ENCODE results near the gene TCEA3.

The TCEA3 gene

DNA sequence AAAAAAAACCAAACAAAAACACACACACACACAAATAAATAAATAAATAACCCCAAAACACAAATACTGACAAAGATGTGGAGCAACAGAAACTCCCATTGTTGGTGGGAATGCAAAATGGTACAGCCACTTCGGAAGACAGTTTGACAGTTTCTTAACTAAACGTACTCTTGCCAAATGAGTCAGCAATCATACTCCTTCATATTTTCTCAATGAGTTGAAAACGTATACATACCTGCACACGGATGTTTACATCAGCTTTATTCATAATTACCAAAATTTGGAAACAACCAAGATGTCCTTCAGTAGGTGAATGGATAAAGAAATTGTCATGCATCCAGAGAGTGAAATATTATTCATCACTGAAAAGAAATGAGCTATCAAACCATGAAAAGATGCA is 36.0 kb upstream of the TCEA3 start:
- no peak overlapping the region for H2AFZ ChIP-seq (ENCODE audit: low read length)
- H4K20me1 ChIP-seq (ENCODE audit: insufficient read depth, low read length), result no peaks in the 10 kb centered on the region
- no peak overlapping the region for H3K27ac ChIP-seq (ENCODE audit: low read length)
- no peaks in the 10 kb centered on the region; the same call in 1 of the 2 replicates for H3K27me3 ChIP-seq (replicated peaks; ENCODE audit: insufficient read depth, low read length)
- DNase-seq, result no peak
- no peaks in the 10 kb centered on the region for H3K9me3 ChIP-seq (replicated peaks; ENCODE audit: insufficient read depth, low read length)
- H3K4me2 ChIP-seq (ENCODE audit: low read depth, low read length), result no peak overlapping the region
- TF ChIP-seq, protein P1, sequence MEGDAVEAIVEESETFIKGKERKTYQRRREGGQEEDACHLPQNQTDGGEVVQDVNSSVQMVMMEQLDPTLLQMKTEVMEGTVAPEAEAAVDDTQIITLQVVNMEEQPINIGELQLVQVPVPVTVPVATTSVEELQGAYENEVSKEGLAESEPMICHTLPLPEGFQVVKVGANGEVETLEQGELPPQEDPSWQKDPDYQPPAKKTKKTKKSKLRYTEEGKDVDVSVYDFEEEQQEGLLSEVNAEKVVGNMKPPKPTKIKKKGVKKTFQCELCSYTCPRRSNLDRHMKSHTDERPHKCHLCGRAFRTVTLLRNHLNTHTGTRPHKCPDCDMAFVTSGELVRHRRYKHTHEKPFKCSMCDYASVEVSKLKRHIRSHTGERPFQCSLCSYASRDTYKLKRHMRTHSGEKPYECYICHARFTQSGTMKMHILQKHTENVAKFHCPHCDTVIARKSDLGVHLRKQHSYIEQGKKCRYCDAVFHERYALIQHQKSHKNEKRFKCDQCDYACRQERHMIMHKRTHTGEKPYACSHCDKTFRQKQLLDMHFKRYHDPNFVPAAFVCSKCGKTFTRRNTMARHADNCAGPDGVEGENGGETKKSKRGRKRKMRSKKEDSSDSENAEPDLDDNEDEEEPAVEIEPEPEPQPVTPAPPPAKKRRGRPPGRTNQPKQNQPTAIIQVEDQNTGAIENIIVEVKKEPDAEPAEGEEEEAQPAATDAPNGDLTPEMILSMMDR (IDR thresholded peaks at IDR 0.05; ENCODE audit: low read length), result no peak
- no peak for TF ChIP-seq EZH2 (optimal IDR thresholded peaks at IDR 0.05; ENCODE audit: low read depth, low read length)
- no peak for TF ChIP-seq EZH2phosphoT487 (IDR thresholded peaks at IDR 0.05; ENCODE audit: low read length)
- no peaks in the 10 kb centered on the region for H3K36me3 ChIP-seq (replicated peaks; ENCODE audit: insufficient read depth, low read length)
- H3K4me1 ChIP-seq (ENCODE audit: low read length), result no peaks in the 10 kb centered on the region
- no peak overlapping the region for H3K9ac ChIP-seq (ENCODE audit: low read length)
- H3K4me3 ChIP-seq (ENCODE audit: low read length), result no peak overlapping the region
- no peaks in the 10 kb centered on the region for H3K9me2 ChIP-seq (replicated peaks; ENCODE audit: insufficient read depth, low read length)
- H3F3A ChIP-seq (ENCODE audit: insufficient read depth, low read length), result no peaks in the 10 kb centered on the region
- no peaks in the 10 kb centered on the region for H3K79me2 ChIP-seq (ENCODE audit: low read length)

DNA sequence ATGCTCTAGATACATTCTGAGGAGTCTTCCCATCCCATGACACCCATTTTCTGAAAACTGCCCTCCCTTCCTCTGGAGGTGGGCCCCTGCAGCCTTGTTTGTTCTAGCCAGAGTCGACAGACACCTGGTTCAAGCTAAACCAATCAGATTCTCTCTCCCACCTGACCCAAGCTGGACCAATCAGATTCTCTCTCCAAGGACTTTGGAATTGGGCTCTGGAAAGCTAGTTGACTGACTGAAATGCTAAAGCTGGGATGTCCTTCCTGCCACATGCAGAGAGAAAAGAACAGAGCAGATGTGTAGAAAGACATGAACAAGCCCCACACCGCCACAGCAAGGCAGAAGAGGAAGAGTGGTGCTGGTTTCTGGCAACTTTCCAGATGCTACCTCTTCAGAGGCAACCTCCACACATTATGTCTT is 34.8 kb upstream of the TCEA3 start:
- H3K9me2 ChIP-seq (replicated peaks; ENCODE audit: insufficient read depth, low read length), result no peaks in the 10 kb centered on the region
- no peak overlapping the region for H3K27ac ChIP-seq (ENCODE audit: low read length)
- no peak overlapping the region for H3K4me2 ChIP-seq (ENCODE audit: low read depth, low read length)
- TF ChIP-seq EZH2phosphoT487 (IDR thresholded peaks at IDR 0.05; ENCODE audit: low read length) (no peak), EZH2 (optimal IDR thresholded peaks at IDR 0.05; ENCODE audit: low read depth, low read length) (no peak)
- TF ChIP-seq, protein P1 (IDR thresholded peaks at IDR 0.05; ENCODE audit: low read length), result no peak
- no peak overlapping the region for H3K4me3 ChIP-seq (ENCODE audit: low read length)
- no peak for DNase-seq
- no peaks in the 10 kb centered on the region for H4K20me1 ChIP-seq (ENCODE audit: insufficient read depth, low read length)
- H2AFZ ChIP-seq (ENCODE audit: low read length), result no peak overlapping the region
- no peak overlapping the region for H3K9ac ChIP-seq (ENCODE audit: low read length)
- H3K79me2 ChIP-seq (ENCODE audit: low read length), result no peaks in the 10 kb centered on the region
- H3K36me3 ChIP-seq (replicated peaks; ENCODE audit: insufficient read depth, low read length), result no peaks in the 10 kb centered on the region
- H3K9me3 ChIP-seq (replicated peaks; ENCODE audit: insufficient read depth, low read length), result no peaks in the 10 kb centered on the region
- no peaks in the 10 kb centered on the region; the same call in 1 of the 2 replicates for H3K27me3 ChIP-seq (replicated peaks; ENCODE audit: insufficient read depth, low read length)
- H3F3A ChIP-seq (ENCODE audit: insufficient read depth, low read length), result no peaks in the 10 kb centered on the region
- H3K4me1 ChIP-seq (ENCODE audit: low read length), result no peaks in the 10 kb centered on the region

DNA sequence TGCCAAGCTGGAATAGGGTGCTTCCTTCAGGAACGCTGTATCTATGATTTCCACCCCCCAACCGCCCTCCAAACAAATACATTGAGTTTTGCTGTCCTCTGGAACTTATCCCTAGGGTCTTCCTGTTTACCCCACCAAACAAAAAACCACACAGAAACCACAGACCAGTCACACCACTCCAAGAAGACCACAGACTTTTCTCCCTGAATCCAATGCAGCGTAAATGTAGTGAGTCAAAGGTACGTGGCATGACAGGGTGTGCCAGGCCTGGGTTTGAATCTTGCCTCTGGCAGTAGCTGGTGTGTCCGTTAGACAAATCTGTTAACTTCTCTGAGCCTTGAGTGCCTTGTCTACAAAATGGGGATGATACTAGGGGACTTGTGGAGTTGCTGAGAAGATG is 31.7 kb upstream of the TCEA3 start:
- Histone ChIP-seq H3K79me2 (ENCODE audit: low read length) (no peaks in the 10 kb centered on the region), H3K9ac (ENCODE audit: low read length) (no peak overlapping the region), H3K27ac (ENCODE audit: low read length) (no peak overlapping the region), H3K27me3 (replicated peaks; ENCODE audit: insufficient read depth, low read length) (no peaks in the 10 kb centered on the region; the same call in 1 of the 2 replicates), H4K20me1 (ENCODE audit: insufficient read depth, low read length) (no peaks in the 10 kb centered on the region), H3K4me3 (ENCODE audit: low read length) (no peak overlapping the region), H3K9me2 (replicated peaks; ENCODE audit: insufficient read depth, low read length) (no peaks in the 10 kb centered on the region), H3K36me3 (replicated peaks; ENCODE audit: insufficient read depth, low read length) (no peaks in the 10 kb centered on the region), H3K4me1 (ENCODE audit: low read length) (no peaks in the 10 kb centered on the region), H3F3A (ENCODE audit: insufficient read depth, low read length) (no peaks in the 10 kb centered on the region), H3K4me2 (ENCODE audit: low read depth, low read length) (no peak overlapping the region), H2AFZ (ENCODE audit: low read length) (no peak overlapping the region), H3K9me3 (replicated peaks; ENCODE audit: insufficient read depth, low read length) (no peaks in the 10 kb centered on the region)
- no peak for DNase-seq
- TF ChIP-seq EZH2 (optimal IDR thresholded peaks at IDR 0.05; ENCODE audit: low read depth, low read length) (no peak), EZH2phosphoT487 (IDR thresholded peaks at IDR 0.05; ENCODE audit: low read length) (no peak)
- TF ChIP-seq, protein P1 (IDR thresholded peaks at IDR 0.05; ENCODE audit: low read length), result no peak
